ENCODE results near the gene AVEN.
"Not testable (repeated sequence)": the region's sequence is repeated elsewhere in the genome, so short reads cannot be mapped to it uniquely, and the experiment has no call there.

AVEN gene

GRCh38 chr15:34038023-34038870 is 757 bp downstream of the AVEN start:
- DNase-seq: no peak

- no peak for DNase-seq
Observed at GRCh38 chr15:34031987-34032760, 6.8 kb downstream of the AVEN start.

- DNase-seq: no peak
Observed at GRCh38 chr15:34027606-34028005, 11.4 kb downstream of the AVEN start.

GRCh38 chr15:34025252-34025651 is 13.8 kb downstream of the AVEN start:
- peak; percentile 30 for DNase-seq

GRCh38 chr15:34023907-34024306 is 15.1 kb downstream of the AVEN start:
- no peak for DNase-seq

- no peak for DNase-seq
Observed at GRCh38 chr15:34019369-34019990, 19.5 kb downstream of the AVEN start.

- not testable (repeated sequence) for DNase-seq
Observed at GRCh38 chr15:34018738-34019137, 20.3 kb downstream of the AVEN start.

GRCh38 chr15:34018021-34018645 is 20.9 kb downstream of the AVEN start:
- no peak for DNase-seq

- DNase-seq: no peak
Observed at GRCh38 chr15:34014556-34014955, 24.4 kb downstream of the AVEN start.

- DNase-seq: no peak
Observed at GRCh38 chr15:34013746-34014145, 25.3 kb downstream of the AVEN start.

GRCh38 chr15:34012461-34013028 is 26.5 kb downstream of the AVEN start:
- DNase-seq: no peak

GRCh38 chr15:34011481-34011880 is 27.5 kb downstream of the AVEN start:
- DNase-seq: no peak

GRCh38 chr15:34010921-34011320 is 28.1 kb downstream of the AVEN start:
- DNase-seq: no peak

GRCh38 chr15:34009656-34010055 is 29.3 kb downstream of the AVEN start:
- no peak for DNase-seq

GRCh38 chr15:34006381-34006780 is 32.6 kb downstream of the AVEN start:
- no peak for DNase-seq

GRCh38 chr15:34001536-34001935 is 37.5 kb downstream of the AVEN start:
- DNase-seq: no peak

- DNase-seq: not testable (repeated sequence)
Observed at GRCh38 chr15:33995666-33996065, 43.3 kb downstream of the AVEN start.

- no peak for DNase-seq
Observed at GRCh38 chr15:33994005-33994615, 44.9 kb downstream of the AVEN start.

- no peak for DNase-seq
Observed at GRCh38 chr15:33988384-33988783, 50.6 kb downstream of the AVEN start.

- DNase-seq: no peak
Observed at GRCh38 chr15:33987444-33987843, 51.6 kb downstream of the AVEN start.

GRCh38 chr15:33985751-33986150 is 53.3 kb downstream of the AVEN start:
- DNase-seq: no peak

GRCh38 chr15:33985287-33985686 is 53.7 kb downstream of the AVEN start:
- DNase-seq: no peak
